Measurements from ENCODE around the gene USP54. TPM values are rescaled to one million over a fixed set of nuclear protein-coding genes. Genes with fewer than 3 reads are reported as not detected.

The USP54 gene
- total and polyA plus RNA-seq, 9 of the 15 experiments (the other 6 are each of a cell fraction or from before 2014, with no cell fraction given) = 3.8 to 40.1 (median 16.9) TPM

- no peak for TF ChIP-seq ZNF165 (CRISPR knock-in tag; IDR thresholded peaks at IDR 0.05; ENCODE audit: borderline replicate concordance)
- peak; percentile 97 for TF ChIP-seq ZNF644 (tag; IDR thresholded peaks at IDR 0.05; ENCODE audit: low read depth)
- TF ChIP-seq ZFX (CRISPR knock-in tag; IDR thresholded peaks at IDR 0.05) = no peak
- TF ChIP-seq C11orf30 (IDR thresholded peaks at IDR 0.05; ENCODE audit: low read depth) = peak; percentile 82
- no peak for TF ChIP-seq ATF1 (CRISPR knock-in tag; IDR thresholded peaks at IDR 0.05)
- TF ChIP-seq ATF1 (tag; IDR thresholded peaks at IDR 0.05) = peak; percentile 60
- TF ChIP-seq FOXO4 (CRISPR knock-in tag; IDR thresholded peaks at IDR 0.05) = no peak
- TF ChIP-seq LEF1 (IDR thresholded peaks at IDR 0.05) = peak; percentile 96
- TF ChIP-seq HMGXB4 (CRISPR knock-in tag; IDR thresholded peaks at IDR 0.05) = no peak
- TF ChIP-seq ZNF146 (CRISPR knock-in tag; IDR thresholded peaks at IDR 0.05; ENCODE audit: unreplicated experiment) = no peak
- TF ChIP-seq ZNF699 (CRISPR knock-in tag; IDR thresholded peaks at IDR 0.05; ENCODE audit: insufficient replicate concordance) = no peak
- TF ChIP-seq FOXK2 (conservative IDR thresholded peaks at IDR 0.05 in 1 of 2, IDR thresholded peaks at IDR 0.05 in 1 of 2; ENCODE audit: low read depth in 2 of 2) = peak; percentile 72 to 83
- peak; percentile 59; the same call in 1 of the 2 replicates for TF ChIP-seq ZNF444 (CRISPR knock-in tag; IDR thresholded peaks at IDR 0.05)
- peak; percentile 60; the same call in 1 of the 2 replicates for TF ChIP-seq ATF4 (CRISPR knock-in tag; IDR thresholded peaks at IDR 0.05)
- no peak for TF ChIP-seq RFX5 (IDR thresholded peaks at IDR 0.05; ENCODE audit: low read depth, low read length)
- no peak for TF ChIP-seq POLR2B (IDR thresholded peaks at IDR 0.05; ENCODE audit: low read depth, partially characterized antibody)
- TF ChIP-seq KDM5B (IDR thresholded peaks at IDR 0.05; ENCODE audit: insufficient replicate concordance, low read depth, low read length) = no peak
- no peak for TF ChIP-seq POLR3A (IDR thresholded peaks at IDR 0.05; ENCODE audit: borderline replicate concordance, extremely low read depth, insufficient read depth, insufficient read length)
- no peak for TF ChIP-seq ZNF184 (CRISPR knock-in tag; IDR thresholded peaks at IDR 0.05)
- peak; percentile 99 for TF ChIP-seq MTA2 (IDR thresholded peaks at IDR 0.05; ENCODE audit: low read depth)
- no peak for TF ChIP-seq NR2F6 (CRISPR knock-in tag; IDR thresholded peaks at IDR 0.05)
- TF ChIP-seq TFAM (CRISPR knock-in tag; conservative IDR thresholded peaks at IDR 0.05) = no peak
- no peak for TF ChIP-seq ELF2 (CRISPR knock-in tag; IDR thresholded peaks at IDR 0.05)
- TF ChIP-seq STAT5B (CRISPR knock-in tag; IDR thresholded peaks at IDR 0.05) = no peak
- peak; percentile 58 for TF ChIP-seq NUFIP1 (IDR thresholded peaks at IDR 0.05; ENCODE audit: partially characterized antibody)
- TF ChIP-seq ZNF408 (CRISPR knock-in tag; IDR thresholded peaks at IDR 0.05; ENCODE audit: low read depth) = no peak
- TF ChIP-seq OTX1 (CRISPR knock-in tag; IDR thresholded peaks at IDR 0.05) = no peak
Observed at GRCh38 chr10:73456187-73456890, 134.8 kb downstream of the USP54 start (continued).

Data from K562 (cell line).